HG03469 (cell line): Measurements from ENCODE around the gene CYP4F22.
"Not testable (repeated sequence)": the region's sequence is repeated elsewhere in the genome, so short reads cannot be mapped to it uniquely, and the experiment has no call there.

ENCODE experiments used
- ATAC-seq: cut with Tn5 transposase; IDR thresholded peaks from one replicate; pipeline ENCODE4 v1.9.1; 2021; ENCODE audit warnings: mild to moderate bottlenecking, moderate library complexity, moderate number of reproducible peaks; ENCODE audit not compliant: unreplicated experiment

Gene CYP4F22

GRCh38 chr19:15564534-15565168 lies 56.3 kb downstream of the CYP4F22 start:
- ATAC-seq = no peak

- ATAC-seq = no peak
These were observed 62.1 kb downstream of the CYP4F22 start for GRCh38 chr19:15570420-15570819.

GRCh38 chr19:15575406-15575805 lies 67.1 kb downstream of the CYP4F22 start:
- no peak for ATAC-seq

GRCh38 chr19:15576526-15577156 lies 68.3 kb downstream of the CYP4F22 start:
- ATAC-seq = no peak

- no peak for ATAC-seq
These were observed 69.0 kb downstream of the CYP4F22 start for GRCh38 chr19:15577184-15577771.

GRCh38 chr19:15583346-15583745 lies 75.0 kb downstream of the CYP4F22 start:
- ATAC-seq = no peak

- ATAC-seq = no peak
These were observed 75.8 kb downstream of the CYP4F22 start for GRCh38 chr19:15584095-15584494.

GRCh38 chr19:15584541-15585115 lies 76.3 kb downstream of the CYP4F22 start:
- no peak for ATAC-seq

GRCh38 chr19:15587663-15588062 lies 79.3 kb downstream of the CYP4F22 start:
- ATAC-seq = no peak

GRCh38 chr19:15588265-15588664 lies 79.9 kb downstream of the CYP4F22 start:
- ATAC-seq = no peak

GRCh38 chr19:15589760-15590451 lies 81.6 kb downstream of the CYP4F22 start:
- no peak for ATAC-seq

GRCh38 chr19:15591796-15592195 lies 83.5 kb downstream of the CYP4F22 start:
- no peak for ATAC-seq

GRCh38 chr19:15592506-15592905 lies 84.2 kb downstream of the CYP4F22 start:
- not testable (repeated sequence) for ATAC-seq

- ATAC-seq = not testable (repeated sequence)
These were observed 85.4 kb downstream of the CYP4F22 start for GRCh38 chr19:15593766-15594165.

GRCh38 chr19:15595069-15595468 lies 86.7 kb downstream of the CYP4F22 start:
- ATAC-seq = no peak
